NCI-H446 treated with DMSO at 0.1 percent for 48 hours (cell line): ENCODE measurements around the gene SPHKAP.
A peak's percentile ranks its signal among the peaks of the same experiment; 100 is the strongest.
"Not testable (repeated sequence)": the region's sequence is repeated elsewhere in the genome, so short reads cannot be mapped to it uniquely, and the experiment has no call there.

ENCODE experiments used
- DNase-seq: peaks from one replicate; lab custom pipeline; 2025; lab: John Stamatoyannopoulos, UW

SPHKAP gene

DNA sequence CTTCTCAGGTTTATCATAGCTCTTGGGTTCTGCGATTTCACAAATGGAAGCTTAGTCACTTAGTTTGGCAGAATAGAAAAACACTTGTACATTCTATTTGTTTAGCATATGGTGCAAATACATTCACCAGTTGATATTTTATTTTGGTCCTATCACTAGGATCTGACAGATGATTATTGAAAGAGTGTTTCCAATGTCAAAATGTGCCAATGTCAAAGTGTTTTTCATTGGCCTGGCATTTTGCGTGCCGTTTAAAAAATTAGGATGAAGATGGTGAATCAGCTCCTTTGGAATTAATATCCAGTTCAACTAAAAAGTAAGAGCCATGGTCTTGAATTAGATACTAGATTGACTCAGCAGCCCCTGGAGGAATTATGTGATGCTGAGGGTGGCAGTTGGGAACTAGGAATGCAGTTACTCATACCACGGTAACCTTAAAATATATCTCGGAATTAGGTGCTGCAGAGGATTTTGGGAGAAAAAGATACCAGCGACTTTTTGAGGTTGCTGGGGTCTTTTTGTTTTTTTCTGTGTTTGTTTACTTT is 87.0 kb downstream of the SPHKAP start:
- DNase-seq, result no peak

DNA sequence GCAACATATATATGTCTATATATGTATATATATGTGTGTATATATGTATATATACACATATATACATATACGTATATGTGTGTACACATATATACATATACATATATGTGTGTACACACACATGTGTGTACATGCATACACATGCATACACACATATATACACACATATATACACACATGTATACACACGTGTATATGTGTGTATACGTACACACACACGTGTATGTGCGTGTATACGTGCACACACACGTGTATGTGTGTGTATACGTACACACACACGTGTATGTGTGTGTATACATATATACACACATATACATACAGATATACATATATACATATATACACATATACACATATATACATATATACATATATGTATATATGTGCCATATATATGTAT is 89.4 kb downstream of the SPHKAP start:
- no peak for DNase-seq

GRCh38 chr2:228086561-228086960 is 94.9 kb downstream of the SPHKAP start:
- DNase-seq, result no peak

DNA sequence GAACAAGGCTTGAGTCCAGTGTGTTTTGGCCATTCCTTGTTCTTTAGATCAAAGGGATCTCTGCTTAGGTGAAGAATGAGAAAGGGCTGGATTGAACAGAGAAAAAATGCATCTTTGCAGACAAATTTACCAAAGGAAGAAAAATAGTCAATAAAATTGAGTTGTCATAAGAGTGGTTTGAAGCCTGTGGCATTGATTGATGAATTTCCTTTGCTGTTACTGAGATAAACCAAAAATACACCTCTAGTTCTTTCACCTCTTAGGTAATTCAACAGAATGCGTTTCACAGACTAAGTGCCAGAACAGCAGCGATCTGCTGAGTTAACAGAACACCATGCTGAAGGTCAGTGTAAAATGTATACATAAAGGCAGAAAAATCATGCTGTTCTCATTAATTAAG is 96.8 kb downstream of the SPHKAP start:
- no peak for DNase-seq

GRCh38 chr2:228083131-228083530 is 98.4 kb downstream of the SPHKAP start:
- no peak for DNase-seq

- DNase-seq, result no peak
Measured at GRCh38 chr2:228082571-228082970, 98.9 kb downstream of the SPHKAP start.

DNA sequence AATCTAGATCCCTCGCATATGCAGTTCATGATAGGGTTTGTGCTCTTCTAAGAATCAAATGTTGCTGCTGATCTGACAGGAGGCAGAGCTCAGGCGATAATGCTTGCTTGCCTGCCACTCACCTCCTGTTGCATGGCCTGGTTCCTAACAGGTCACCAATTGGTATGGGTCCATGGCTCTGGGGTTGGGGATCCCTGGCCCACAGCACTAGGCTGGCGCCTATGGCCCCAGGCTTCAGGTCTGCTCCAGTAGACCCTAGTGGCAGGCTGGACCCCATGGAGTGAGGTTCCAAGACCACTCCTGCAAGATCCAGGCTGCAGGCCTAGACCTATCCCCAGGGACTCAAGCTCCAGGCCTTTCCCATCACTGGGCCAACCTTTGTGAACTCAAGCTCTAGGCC is 102.3 kb downstream of the SPHKAP start:
- no peak for DNase-seq

DNA sequence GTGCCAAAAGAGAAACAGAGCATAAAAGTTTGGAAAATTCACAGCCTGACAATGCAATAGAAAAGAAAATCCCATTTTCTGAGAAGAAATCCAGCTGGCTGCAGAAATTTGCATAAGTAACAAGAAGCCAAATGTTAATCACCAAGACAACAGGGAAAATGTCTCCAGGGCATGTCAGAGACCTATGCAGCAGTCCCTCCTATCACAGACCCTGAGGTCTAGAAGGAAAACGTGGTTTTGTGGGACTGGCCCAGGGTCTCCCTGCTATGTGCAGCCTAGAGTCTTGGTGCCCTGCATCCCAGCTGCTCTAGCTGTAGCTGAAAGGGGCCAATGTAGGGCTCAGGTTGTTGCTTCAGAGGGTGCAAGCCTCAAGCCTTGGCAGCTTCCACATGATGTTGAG is 104.8 kb downstream of the SPHKAP start:
- DNase-seq, result not testable (repeated sequence)

DNA sequence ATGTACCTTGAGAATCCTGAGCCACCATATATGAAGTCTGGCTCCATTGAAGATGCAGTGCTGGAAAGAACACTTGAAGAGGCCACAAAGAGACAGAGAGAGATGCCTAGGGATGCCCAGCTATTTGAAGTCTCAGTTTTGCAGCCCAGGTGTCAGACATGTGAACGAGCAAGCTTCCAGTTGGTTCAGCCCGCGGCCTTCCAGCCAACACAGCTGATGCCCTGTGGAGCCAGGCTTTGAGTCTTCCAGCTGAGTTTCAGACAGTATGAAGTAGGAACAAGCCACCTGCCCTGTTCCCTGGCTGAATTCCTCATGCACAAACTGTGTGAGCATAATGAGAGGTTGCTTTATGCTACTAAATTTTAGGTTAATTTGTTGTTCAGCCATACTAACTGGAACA is 108.8 kb downstream of the SPHKAP start:
- no peak for DNase-seq

GRCh38 chr2:228067309-228067708 is 114.2 kb downstream of the SPHKAP start:
- DNase-seq, result no peak

GRCh38 chr2:228066126-228066798 is 115.2 kb downstream of the SPHKAP start:
- DNase-seq, result no peak

GRCh38 chr2:228065686-228066085 is 115.8 kb downstream of the SPHKAP start:
- DNase-seq, result no peak

DNA sequence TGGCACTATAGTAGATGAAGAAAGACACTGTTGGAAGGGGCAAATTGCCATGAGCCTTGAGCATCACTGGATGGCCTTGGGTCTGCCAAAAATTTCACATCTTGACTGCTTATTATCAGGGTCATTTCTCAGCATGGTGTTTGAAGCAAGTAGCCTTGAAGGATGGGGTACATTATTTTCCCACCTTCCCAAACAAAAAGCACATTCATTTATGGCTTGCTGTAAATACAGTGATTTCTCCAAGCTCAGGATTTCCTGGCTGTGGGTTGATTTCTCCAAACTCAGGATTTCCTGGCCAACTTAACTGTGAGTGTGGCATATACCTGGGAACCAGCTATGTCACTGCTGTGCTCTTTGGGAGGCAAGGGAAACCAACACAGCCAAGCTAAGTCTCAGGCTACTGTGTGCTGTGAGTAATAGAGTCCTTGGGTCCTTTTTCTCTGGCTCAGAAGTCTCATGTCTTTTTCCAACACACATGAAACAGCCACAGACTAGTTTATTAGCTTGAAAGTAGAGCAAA is 116.6 kb downstream of the SPHKAP start:
- no peak for DNase-seq

- no peak for DNase-seq
Measured at GRCh38 chr2:228064024-228064423, 117.5 kb downstream of the SPHKAP start.

DNA sequence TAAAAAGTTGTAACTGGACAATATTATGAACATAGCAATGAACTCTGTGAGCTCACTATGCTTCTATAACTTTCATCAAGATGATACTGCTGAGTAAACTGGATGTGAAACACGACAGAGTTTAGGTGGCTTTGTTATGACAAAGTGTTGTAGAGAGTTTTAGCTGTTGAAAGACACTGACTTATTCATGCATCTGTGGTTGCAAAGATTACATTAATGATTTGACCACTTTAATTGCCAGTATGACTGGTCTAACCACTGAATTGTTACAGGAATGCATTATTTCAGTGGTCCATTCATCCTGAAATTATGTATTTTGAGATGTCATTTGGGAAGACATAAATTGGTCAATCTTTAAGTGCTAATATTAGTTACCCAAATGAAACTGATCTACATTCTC is 117.9 kb downstream of the SPHKAP start:
- no peak for DNase-seq

DNA sequence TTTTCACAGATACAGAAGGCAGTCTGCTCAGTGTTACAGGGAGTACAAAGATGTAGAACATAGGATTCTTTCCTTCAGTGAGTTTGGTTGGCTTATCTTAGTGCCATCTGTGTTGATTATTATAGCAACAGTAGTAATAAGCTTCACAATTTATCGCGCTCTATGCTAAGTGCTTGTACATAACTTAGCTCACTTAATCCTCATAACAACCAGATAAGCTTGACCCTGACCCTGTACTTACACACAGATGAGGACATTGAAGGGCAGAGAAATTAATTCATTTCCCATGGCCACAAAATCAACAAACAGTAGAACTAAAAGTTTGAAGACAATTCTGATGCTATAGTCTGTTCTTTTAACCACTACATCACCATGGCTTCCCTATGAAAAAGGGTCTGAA is 121.8 kb downstream of the SPHKAP start:
- no peak for DNase-seq

- DNase-seq, result no peak
Measured at GRCh38 chr2:228056293-228057097, 125.0 kb downstream of the SPHKAP start.

DNA sequence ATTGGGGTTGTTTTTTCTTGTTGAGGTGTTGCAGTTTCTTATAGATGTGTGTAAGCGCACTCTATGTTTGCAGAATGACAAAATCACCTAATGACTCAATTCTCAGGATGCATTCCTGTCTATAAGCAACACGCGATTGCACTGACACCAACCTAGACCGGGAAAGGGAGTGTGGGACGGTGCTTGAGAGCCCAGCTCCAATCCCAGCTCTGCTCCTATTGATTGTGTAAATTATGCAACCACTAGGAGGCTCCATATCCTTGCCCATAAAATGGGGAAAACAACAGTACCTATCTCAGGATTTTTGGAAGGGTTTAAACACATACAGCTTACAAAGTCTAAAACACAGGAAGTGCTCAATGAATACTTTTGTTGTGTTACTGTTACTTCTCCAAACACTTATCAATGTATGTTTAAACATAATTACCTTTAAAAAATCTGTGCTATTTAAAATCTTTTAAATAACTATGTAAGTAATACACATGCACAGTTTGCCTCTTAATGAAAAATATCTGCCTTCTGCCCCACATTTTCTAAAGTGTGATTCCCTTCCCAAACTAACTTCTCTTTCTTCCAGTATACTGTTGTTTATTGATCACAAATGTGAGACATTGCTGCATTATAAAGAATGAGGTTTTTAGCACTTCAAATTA is 132.5 kb downstream of the SPHKAP start:
- peak; percentile 31 for DNase-seq

GRCh38 chr2:228040995-228041394 is 140.5 kb downstream of the SPHKAP start:
- DNase-seq, result no peak

DNA sequence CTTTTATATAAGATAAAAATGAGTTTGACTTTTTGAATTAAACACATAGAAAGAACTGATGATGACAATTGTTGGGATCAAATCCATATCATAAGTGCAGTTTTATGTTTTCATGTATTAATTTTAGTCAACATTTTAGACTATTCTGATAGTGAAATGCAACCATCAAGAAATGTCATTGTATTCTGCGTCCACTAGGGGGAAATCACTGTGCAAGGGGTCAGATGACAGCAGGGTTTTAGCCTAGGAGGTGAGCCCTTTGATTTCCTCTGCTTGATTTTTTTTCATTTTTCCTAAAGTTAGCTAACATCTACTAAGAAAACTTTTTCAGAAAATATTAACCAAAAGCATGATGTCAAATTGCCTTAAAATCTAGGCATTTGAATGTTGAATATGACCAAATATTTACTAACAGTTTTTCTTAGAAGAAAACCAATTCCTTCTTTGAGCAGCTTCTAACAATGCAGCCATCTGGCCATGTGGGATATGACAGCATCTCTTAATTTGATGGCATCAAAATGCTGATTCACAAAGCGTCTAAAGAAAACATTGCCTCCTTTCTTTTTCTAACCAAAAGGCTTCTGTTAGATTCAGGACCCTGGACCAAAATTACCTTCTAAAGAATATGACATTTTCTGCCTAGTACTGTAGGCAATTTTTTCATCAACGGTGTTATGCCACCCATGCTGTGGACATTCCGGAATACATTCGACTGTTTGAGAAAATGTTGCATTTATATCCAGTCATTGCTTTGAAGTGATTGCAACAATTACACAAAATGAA is 141.5 kb downstream of the SPHKAP start:
- no peak for DNase-seq

GRCh38 chr2:228038967-228039366 is 142.5 kb downstream of the SPHKAP start:
- DNase-seq, result no peak

- no peak for DNase-seq
Measured at GRCh38 chr2:228037915-228038314, 143.6 kb downstream of the SPHKAP start.
